GM18868 (cell line): ENCODE measurements around the gene FLNC.

ENCODE experiments used
- ATAC-seq: cut with Tn5 transposase; IDR thresholded peaks from one replicate; pipeline ENCODE4 v1.9.1; 2021; ENCODE audit warnings: mild to moderate bottlenecking, moderate library complexity; ENCODE audit not compliant: unreplicated experiment

FLNC gene

GRCh38 chr7:128876586-128876977, 46.4 kb downstream of the FLNC start:
- ATAC-seq, result no peak

GRCh38 chr7:128876978-128877755, 47.0 kb downstream of the FLNC start:
- no peak for ATAC-seq

GRCh38 chr7:128877756-128878120, 47.5 kb downstream of the FLNC start:
- ATAC-seq, result no peak

- no peak for ATAC-seq
Observed at GRCh38 chr7:128878226-128879105, 48.3 kb downstream of the FLNC start.

- ATAC-seq, result no peak
Observed at GRCh38 chr7:128879461-128879938, 49.3 kb downstream of the FLNC start.

- ATAC-seq, result no peak
Observed at GRCh38 chr7:128879939-128880746, 49.9 kb downstream of the FLNC start.

- no peak for ATAC-seq
Observed at GRCh38 chr7:128880791-128881457, 50.7 kb downstream of the FLNC start.

GRCh38 chr7:128881458-128882125, 51.4 kb downstream of the FLNC start:
- ATAC-seq, result no peak

- no peak for ATAC-seq
Observed at GRCh38 chr7:128882134-128882533, 51.9 kb downstream of the FLNC start.

- ATAC-seq, result peak; percentile 65
Observed at GRCh38 chr7:128883622-128884448, 53.6 kb downstream of the FLNC start.

GRCh38 chr7:128884561-128885369, 54.6 kb downstream of the FLNC start:
- no peak for ATAC-seq

- ATAC-seq, result no peak
Observed at GRCh38 chr7:128885370-128886187, 55.4 kb downstream of the FLNC start.

- no peak for ATAC-seq
Observed at GRCh38 chr7:128886391-128887168, 56.4 kb downstream of the FLNC start.

- no peak for ATAC-seq
Observed at GRCh38 chr7:128887169-128888038, 57.2 kb downstream of the FLNC start.

- no peak for ATAC-seq
Observed at GRCh38 chr7:128888039-128888755, 58.0 kb downstream of the FLNC start.
